NCI-H1930 (cell line): ENCODE data around the gene ETHE1.
"Not testable (repeated sequence)": the region's sequence is repeated elsewhere in the genome, so short reads cannot be mapped to it uniquely, and the experiment has no call there.

Source experiments
- DNase-seq, 2 experiments: peaks; one replicate each; lab custom pipeline; 2025; lab: John Stamatoyannopoulos, UW

The ETHE1 gene

DNA sequence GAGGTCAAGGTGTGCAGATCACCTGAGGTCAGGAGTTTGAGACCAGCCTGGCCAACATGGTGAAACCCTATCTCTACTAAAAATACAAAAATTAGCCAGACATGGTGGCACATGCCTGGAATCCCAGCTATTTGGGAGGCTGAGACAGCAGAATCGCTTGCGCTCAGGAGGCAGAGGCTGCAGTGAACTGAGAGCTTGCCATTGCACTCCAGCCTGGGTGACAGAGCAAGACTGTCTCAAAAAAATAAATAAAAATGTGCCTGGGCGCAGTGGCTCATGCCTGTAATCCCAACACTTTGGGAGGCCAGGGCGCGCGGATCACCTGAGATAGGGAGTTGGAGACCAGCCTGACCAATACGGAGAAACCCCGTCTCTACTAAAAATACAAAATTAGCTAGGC, 3.3 kb downstream of the ETHE1 start:
- not testable (repeated sequence) for DNase-seq

- DNase-seq = no peak
Observed at GRCh38 chr19:43522929-43523328, 4.1 kb downstream of the ETHE1 start.

- peak; percentile 63 to 71 for DNase-seq
Observed at GRCh38 chr19:43519436-43520088, 7.4 kb downstream of the ETHE1 start.

DNA sequence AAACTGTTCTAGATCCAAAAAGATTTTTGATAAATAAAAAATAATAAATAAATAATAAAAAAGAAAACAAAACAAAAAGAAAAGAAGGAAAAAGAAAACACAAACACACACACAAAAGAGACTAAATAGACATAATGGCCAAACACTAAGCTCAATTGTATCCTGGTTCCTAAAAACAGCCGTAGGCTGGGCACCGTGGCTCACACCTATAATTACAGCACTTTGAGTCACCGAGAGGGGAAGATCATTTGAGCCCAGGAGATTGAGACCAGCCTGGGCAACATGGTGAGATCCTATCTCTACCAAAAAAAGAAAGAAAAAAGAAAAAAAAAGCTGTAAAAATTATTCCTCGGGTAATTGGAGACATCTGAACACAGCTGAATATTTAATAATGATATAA, 8.9 kb downstream of the ETHE1 start:
- DNase-seq = no peak

DNA sequence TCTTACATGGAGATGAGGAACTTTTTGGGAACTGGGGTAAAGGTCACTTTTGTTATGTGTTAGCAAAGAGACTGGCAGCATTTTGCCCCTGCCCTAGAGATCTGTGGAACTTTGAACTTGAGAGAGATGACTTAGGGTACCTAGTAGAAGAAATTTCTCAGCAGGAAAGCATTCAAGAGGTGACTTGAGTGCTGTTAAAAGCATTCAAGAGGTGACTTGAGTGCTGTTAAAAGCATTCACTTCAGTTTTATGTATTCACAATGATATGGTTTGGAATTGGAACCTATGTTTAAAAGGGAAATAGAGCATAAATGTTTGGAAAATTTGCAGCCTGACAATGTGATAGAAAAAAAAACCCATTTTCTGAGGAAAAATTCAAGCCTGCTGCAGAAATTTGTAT, 14.6 kb downstream of the ETHE1 start:
- DNase-seq = not testable (repeated sequence)

DNA sequence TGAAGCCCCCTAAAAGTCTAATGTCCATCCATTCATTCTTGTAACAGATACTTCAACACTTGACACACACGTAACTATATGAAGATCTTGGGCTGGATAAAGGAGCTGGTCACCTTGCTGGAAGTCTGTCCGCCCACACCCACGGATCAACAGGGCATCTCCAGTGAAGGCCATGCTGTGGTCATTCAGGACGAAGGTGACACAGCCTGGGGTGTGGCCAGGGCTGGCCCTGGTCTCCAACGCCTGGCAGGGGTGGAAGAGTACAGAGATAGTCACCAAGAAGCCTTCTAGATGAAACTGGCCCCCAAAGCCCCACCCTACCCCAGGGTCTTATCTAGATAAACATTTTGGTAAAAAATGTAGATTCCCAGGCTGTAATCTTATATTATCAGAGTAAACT, 15.7 kb downstream of the ETHE1 start:
- DNase-seq = no peak

- no peak for DNase-seq
Observed at GRCh38 chr19:43510713-43511112, 16.3 kb downstream of the ETHE1 start.

DNA sequence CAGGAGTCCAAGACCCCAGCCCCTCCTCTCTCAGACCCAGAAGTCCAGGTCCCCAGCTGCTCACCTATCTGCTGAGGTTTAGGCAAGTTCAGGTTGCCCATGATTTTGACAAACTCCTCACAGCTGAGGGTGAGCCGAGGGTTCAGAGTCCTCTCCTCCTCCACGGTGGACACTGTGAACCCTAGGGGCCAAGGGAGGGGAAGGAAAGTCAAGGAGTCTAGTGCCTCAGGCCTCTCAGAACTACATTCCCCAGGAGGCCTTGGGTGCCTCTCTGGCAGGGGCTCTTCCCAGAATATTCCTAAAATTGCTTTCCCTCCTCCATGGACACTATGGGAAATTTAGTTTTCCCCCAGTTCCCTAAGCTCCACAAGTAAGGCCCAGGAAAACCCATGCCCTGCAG, 19.1 kb downstream of the ETHE1 start:
- DNase-seq = no peak

DNA sequence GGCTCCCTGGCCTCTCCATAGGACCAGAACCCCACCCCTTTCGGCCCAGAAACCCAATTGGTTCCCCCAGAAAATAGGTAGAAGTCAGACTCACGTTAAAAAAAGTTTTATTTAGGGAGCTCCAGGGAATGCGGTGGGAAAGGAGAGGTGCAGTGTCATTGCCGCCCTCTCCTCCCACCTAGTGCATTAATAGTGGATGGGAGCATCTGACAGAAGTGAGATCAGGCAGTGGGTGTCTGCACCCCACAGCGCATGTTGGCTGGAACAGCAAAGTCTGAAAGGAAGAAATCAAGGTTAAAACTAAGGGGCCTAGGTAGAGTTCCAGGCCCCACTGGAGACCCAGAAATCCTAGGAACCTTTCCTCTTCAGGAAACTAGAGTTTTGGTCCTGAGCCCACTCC, 20.4 kb downstream of the ETHE1 start:
- DNase-seq = no peak

- no peak for DNase-seq
Observed at GRCh38 chr19:43505941-43506340, 21.1 kb downstream of the ETHE1 start.

- DNase-seq = no peak
Observed at GRCh38 chr19:43505186-43505456, 21.9 kb downstream of the ETHE1 start.

DNA sequence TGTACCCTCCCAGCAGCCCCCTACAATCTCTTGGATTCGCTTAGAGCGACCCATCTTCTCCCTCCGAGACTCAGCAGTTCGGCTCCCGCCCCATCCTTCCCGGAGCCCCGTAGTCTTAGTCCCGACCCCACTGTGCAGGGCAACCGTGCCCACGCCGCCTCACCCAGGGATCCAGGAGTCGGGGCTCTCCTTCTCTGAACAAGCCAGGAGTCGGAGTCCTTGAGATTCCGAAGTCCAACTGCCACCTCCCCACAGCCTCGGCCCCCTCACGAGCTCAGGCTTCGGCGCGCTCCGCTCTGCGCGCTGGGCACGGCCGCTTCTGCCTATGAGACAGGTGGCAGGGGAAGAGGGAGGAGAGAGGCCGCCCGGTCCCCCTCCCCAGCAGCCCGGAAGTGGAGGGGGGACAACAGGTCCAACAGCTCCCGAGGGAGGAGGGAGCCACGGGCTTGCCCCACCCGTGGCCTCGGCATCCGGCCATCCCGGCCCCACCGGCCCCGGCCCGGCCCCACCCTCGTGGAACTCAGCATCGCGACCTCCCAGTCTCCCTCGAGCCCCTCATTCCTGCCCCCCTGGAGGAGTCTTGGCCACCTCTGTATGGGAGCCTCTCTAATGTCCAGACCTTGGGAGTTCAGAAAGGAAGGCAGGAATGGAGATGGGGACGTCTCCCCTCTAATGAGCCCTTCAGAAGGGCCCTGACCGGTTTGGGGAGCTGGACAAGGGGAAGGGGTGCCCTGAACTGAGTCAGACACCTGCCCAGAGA, 22.4 kb downstream of the ETHE1 start, which contains the start of gene PHLDB3:
Gene PHLDB3, minus strand, starts transcription at position 321 of the 760 bp plus-strand sequence. CDS start 628 bp downstream, outside the sequence.
- DNase-seq = peak in 1 of 2 experiments; percentile 29

- DNase-seq = peak; percentile 96
Observed at GRCh38 chr19:43503501-43504425, 23.2 kb downstream of the ETHE1 start.

- DNase-seq = no peak
Observed at GRCh38 chr19:43502419-43502976, 24.5 kb downstream of the ETHE1 start.

DNA sequence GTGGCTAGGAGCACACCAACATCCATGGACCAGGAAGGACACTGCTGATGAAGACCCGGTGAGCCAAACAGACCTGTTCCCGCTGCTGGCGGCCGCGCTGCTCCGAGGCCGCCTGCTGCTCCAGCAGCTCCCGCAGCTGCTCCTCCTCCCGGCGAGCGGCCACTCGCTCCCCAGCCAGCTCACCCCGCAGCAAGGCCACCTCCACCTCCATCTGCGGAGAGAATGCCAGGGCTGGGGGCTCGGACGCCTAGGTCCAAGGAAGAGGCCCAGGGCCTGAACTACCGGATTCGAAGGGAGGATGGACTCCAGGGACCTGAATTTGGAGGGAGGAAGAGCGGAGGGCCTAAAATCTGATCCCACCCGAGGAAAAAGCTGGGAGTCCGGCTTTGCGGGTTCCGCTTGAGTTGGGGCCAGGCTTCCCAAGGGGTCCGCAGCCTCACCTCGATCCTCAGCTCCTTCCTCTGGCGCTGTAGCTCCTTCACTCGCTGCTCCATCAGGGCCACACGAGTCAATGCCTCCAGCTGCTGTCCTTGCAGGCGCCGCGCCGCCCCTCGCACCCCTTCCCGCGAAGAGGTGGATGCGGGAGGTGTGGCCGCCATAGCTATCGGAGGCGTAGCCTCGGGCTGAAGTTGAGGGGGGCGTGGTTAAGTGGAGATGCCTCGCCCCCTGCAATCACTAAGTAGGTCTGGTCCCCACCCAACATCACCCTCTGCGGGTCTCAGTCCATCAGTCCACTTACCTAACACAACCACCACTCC, 25.2 kb downstream of the ETHE1 start:
- no peak for DNase-seq

GRCh38 chr19:43499042-43499441, 28.0 kb downstream of the ETHE1 start:
- DNase-seq = no peak

- no peak for DNase-seq
Observed at GRCh38 chr19:43498233-43498842, 28.7 kb downstream of the ETHE1 start.

DNA sequence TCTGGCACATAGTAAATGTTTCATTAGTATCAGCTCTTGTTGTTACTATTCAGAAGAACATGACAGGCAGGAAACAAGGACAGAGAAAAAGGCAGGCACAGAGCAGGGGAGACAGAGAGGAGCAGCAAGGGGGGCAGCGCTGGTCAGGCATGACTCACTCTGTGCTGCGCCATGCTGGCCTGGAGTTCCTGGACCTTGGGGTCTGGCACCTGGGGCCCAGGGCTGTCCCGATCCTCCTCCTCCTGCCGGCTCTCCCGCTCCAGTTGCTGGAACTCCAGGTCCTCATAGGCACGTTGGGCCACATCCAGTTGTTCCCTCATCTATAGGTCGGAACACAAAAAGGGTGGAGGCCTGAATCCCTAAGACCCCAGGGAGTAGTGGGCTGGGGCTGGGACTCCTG, 30.0 kb downstream of the ETHE1 start:
- no peak for DNase-seq

DNA sequence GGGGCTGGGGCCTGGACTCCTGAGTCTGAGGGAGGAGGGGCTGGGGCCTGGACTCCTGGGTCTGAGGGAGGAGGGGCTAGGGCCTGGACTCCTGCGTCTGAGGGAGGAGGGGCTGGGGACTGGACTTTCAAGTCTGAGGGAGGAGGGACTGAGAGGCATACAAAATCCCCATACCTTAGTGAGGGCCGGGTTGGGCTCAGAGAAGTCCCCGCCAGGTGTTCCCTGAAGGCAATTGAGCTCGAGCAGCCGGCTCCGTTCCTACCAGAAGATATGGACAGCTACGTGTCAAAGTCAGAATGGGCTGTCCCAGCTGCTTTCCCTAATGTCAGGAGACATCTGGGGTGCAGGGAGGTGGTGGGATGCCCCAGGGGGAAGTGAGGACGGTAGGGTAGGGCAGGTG, 31.9 kb downstream of the ETHE1 start:
- DNase-seq = no peak

DNA sequence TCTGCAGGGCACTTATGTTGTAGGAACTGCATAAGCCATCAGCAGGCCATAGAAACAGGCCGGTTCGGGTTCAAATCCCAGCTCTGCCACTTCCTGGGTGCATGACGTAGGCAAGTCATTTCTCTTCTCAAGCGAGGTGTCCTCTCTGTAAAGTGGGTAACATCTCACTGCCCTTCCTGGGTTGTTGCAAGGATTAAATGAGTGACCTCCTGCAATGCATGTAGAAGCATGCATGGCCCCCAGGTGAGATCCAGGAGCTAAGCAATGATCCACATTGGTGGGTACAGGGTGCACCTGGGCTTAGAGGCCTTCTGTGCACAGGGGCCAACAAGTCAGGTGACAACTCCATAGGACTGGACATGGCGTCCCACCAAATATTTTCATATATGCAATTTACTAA, 36.2 kb downstream of the ETHE1 start:
- no peak for DNase-seq

DNA sequence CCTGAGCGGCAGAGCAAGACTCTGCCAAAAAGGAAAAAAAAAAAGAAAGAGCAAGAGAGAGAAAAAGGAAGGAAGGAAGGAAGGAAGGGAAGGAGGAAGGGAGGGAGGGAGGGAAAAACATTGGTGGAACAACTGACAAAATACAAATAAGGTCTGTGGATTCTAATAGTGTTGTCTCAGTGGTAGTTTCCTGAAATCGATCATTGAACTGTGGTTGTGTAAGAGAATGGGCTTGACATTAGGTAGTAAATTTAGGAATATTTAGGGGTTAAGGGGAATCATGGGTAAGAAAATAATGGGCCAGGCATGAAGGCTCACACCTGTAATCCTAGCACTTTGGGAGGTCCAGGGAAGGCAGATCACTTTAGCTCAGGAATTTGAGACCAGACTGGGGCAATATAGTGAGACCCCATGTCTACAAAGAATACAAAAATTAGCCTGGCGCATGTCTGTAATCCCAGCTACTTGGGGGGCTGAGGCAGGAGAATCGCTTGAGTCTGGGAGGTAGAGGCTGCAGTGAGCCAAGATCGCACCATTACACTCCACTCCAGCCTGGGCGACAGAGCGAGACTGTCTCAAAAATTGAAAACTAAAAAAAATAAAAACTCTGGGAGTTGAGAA, 36.9 kb downstream of the ETHE1 start:
- DNase-seq = no peak
